Measurements from ENCODE around the gene RAD50. TPM values are rescaled to one million over a fixed set of nuclear protein-coding genes. Genes with fewer than 3 reads are reported as not detected.
A peak's percentile ranks its signal among the peaks of the same experiment; 100 is the strongest.

Gene RAD50
- total and polyA plus RNA-seq, 2 donors (not counting 1 experiment from before 2014, with no cell fraction given), result 21.5 to 35.7 TPM

GRCh38 chr5:132662925-132663770 lies 106.4 kb downstream of the RAD50 start:
- no peak overlapping the region for H3K4me2 ChIP-seq (ENCODE audit: extremely low read depth, insufficient read depth, low read length)
- H3K27me3 ChIP-seq (ENCODE audit: control insufficient read depth, insufficient read depth, low read length), result no peaks in the 10 kb centered on the region
- TF ChIP-seq, protein P1, sequence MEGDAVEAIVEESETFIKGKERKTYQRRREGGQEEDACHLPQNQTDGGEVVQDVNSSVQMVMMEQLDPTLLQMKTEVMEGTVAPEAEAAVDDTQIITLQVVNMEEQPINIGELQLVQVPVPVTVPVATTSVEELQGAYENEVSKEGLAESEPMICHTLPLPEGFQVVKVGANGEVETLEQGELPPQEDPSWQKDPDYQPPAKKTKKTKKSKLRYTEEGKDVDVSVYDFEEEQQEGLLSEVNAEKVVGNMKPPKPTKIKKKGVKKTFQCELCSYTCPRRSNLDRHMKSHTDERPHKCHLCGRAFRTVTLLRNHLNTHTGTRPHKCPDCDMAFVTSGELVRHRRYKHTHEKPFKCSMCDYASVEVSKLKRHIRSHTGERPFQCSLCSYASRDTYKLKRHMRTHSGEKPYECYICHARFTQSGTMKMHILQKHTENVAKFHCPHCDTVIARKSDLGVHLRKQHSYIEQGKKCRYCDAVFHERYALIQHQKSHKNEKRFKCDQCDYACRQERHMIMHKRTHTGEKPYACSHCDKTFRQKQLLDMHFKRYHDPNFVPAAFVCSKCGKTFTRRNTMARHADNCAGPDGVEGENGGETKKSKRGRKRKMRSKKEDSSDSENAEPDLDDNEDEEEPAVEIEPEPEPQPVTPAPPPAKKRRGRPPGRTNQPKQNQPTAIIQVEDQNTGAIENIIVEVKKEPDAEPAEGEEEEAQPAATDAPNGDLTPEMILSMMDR (conservative IDR thresholded peaks at IDR 0.05 in 1 of 2, IDR thresholded peaks at IDR 0.05 in 1 of 2; ENCODE audit: low read depth in 1 of 2, low read length in 2 of 2), result no peak
- no peak for TF ChIP-seq EZH2 (IDR thresholded peaks at IDR 0.05; ENCODE audit: low read length, missing control alignments)
- H3K27ac ChIP-seq (ENCODE audit: insufficient read depth, low read length), result no peak overlapping the region
- H4K20me1 ChIP-seq (ENCODE audit: control insufficient read depth, extremely low read depth, insufficient read depth, low read length), result no peaks in the 10 kb centered on the region
- no peaks in the 10 kb centered on the region for H3K36me3 ChIP-seq (ENCODE audit: control insufficient read depth, insufficient read depth, low read length)
- H3K9ac ChIP-seq (ENCODE audit: insufficient read depth, low read length), result no peak overlapping the region
- no peak overlapping the region for H3K4me3 ChIP-seq (replicated peaks in 1 of 4; ENCODE audit: control extremely low read depth in 1 of 4, insufficient read depth in 1 of 4, low read depth in 3 of 4, low read length in 4 of 4)
- no peak overlapping the region for H2AFZ ChIP-seq (ENCODE audit: low read length)
- no peaks in the 10 kb centered on the region for H3K79me2 ChIP-seq (ENCODE audit: control insufficient read depth, insufficient read depth, low read length)
- H3K4me1 ChIP-seq (ENCODE audit: control insufficient read depth, extremely low read depth, insufficient read depth, low read length), result peaks cover 2% of the 10 kb centered on the region
- DNase-seq (ENCODE audit: low read depth in 2 of 2), result no peak
- no peaks in the 10 kb centered on the region for H3K9me3 ChIP-seq (ENCODE audit: control insufficient read depth, insufficient read depth, low read depth, low read length)

DNA sequence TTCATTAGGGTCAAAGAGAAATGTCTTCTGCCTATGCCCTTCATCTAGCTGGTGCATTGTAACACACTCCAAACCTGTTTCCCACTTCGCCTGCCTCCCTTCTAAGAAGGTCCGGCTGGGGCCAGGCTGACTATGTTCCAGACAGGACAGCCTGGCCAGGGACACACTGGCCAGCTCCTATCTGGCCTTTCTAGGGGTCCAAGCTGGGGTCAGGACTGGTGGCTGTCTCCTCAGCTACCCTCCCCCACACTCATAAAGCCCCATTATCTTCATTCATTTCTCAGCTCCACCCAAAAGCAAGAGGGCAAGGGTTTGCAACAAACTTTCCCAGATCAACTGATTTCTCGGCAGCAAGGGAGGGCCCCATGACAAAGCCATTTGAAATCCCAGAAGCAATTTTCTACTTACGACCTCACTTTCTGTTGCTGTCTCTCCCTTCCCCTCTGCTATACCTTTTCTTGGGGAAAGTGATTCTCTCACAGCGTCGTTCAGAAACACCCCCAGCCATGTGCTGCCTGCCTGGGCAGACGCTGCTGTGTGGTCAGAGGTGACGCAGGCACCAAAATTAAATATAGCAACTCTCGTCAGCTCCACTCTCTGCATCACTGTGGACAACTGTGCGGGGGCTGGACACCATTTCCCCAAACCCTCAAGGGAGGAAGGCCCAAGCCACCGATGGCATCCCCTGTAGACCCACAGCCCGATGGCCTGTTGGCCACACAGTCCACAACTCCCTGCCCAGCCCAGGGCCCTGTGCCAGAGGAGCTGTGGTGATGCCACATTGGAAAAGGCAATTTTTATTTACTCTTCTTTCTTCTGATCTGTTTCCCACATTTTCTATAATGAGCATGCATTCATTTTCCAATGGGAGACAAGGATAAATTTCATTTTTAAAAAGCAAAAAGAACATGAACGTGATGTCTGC lies 107.3 kb downstream of the RAD50 start:
- DNase-seq (ENCODE audit: low read depth in 2 of 2), result peak in 1 of 2 donors; percentile 8
- TF ChIP-seq, protein P1 (conservative IDR thresholded peaks at IDR 0.05 in 1 of 2, IDR thresholded peaks at IDR 0.05 in 1 of 2; ENCODE audit: low read depth in 1 of 2, low read length in 2 of 2), result no peak
- TF ChIP-seq EZH2 (IDR thresholded peaks at IDR 0.05; ENCODE audit: low read length, missing control alignments), result no peak
- H2AFZ ChIP-seq (ENCODE audit: low read length), result no peak overlapping the region
- peaks cover 2% of the 10 kb centered on the region for H3K4me1 ChIP-seq (ENCODE audit: control insufficient read depth, extremely low read depth, insufficient read depth, low read length)
- no peaks in the 10 kb centered on the region for H4K20me1 ChIP-seq (ENCODE audit: control insufficient read depth, extremely low read depth, insufficient read depth, low read length)
- no peaks in the 10 kb centered on the region for H3K79me2 ChIP-seq (ENCODE audit: control insufficient read depth, insufficient read depth, low read length)
- H3K27ac ChIP-seq (ENCODE audit: insufficient read depth, low read length), result no peak overlapping the region
- H3K9me3 ChIP-seq (ENCODE audit: control insufficient read depth, insufficient read depth, low read depth, low read length), result no peaks in the 10 kb centered on the region
- no peak overlapping the region for H3K4me2 ChIP-seq (ENCODE audit: extremely low read depth, insufficient read depth, low read length)
- no peak overlapping the region for H3K4me3 ChIP-seq (replicated peaks in 1 of 4; ENCODE audit: control extremely low read depth in 1 of 4, insufficient read depth in 1 of 4, low read depth in 3 of 4, low read length in 4 of 4)
- no peaks in the 10 kb centered on the region for H3K36me3 ChIP-seq (ENCODE audit: control insufficient read depth, insufficient read depth, low read length)
- no peaks in the 10 kb centered on the region for H3K27me3 ChIP-seq (ENCODE audit: control insufficient read depth, insufficient read depth, low read length)
- H3K9ac ChIP-seq (ENCODE audit: insufficient read depth, low read length), result no peak overlapping the region

GRCh38 chr5:132664696-132665209 lies 108.0 kb downstream of the RAD50 start:
- H3K27me3 ChIP-seq (ENCODE audit: control insufficient read depth, insufficient read depth, low read length), result no peaks in the 10 kb centered on the region
- H3K9ac ChIP-seq (ENCODE audit: insufficient read depth, low read length), result no peak overlapping the region
- H3K4me2 ChIP-seq (ENCODE audit: extremely low read depth, insufficient read depth, low read length), result no peak overlapping the region
- H3K36me3 ChIP-seq (ENCODE audit: control insufficient read depth, insufficient read depth, low read length), result no peaks in the 10 kb centered on the region
- H3K9me3 ChIP-seq (ENCODE audit: control insufficient read depth, insufficient read depth, low read depth, low read length), result no peaks in the 10 kb centered on the region
- DNase-seq (ENCODE audit: low read depth in 2 of 2), result no peak
- H3K79me2 ChIP-seq (ENCODE audit: control insufficient read depth, insufficient read depth, low read length), result no peaks in the 10 kb centered on the region
- no peak overlapping the region for H2AFZ ChIP-seq (ENCODE audit: low read length)
- H4K20me1 ChIP-seq (ENCODE audit: control insufficient read depth, extremely low read depth, insufficient read depth, low read length), result no peaks in the 10 kb centered on the region
- peaks cover 2% of the 10 kb centered on the region for H3K4me1 ChIP-seq (ENCODE audit: control insufficient read depth, extremely low read depth, insufficient read depth, low read length)
- no peak overlapping the region for H3K4me3 ChIP-seq (replicated peaks in 1 of 4; ENCODE audit: control extremely low read depth in 1 of 4, insufficient read depth in 1 of 4, low read depth in 3 of 4, low read length in 4 of 4)
- no peak overlapping the region for H3K27ac ChIP-seq (ENCODE audit: insufficient read depth, low read length)
- TF ChIP-seq, protein P1 (conservative IDR thresholded peaks at IDR 0.05 in 1 of 2, IDR thresholded peaks at IDR 0.05 in 1 of 2; ENCODE audit: low read depth in 1 of 2, low read length in 2 of 2), result no peak
- TF ChIP-seq EZH2 (IDR thresholded peaks at IDR 0.05; ENCODE audit: low read length, missing control alignments), result no peak

All from fibroblast of lung (primary cell).